K562 (cell line): ENCODE data around the gene NACC1. TPM values are rescaled to one million over a fixed set of nuclear protein-coding genes. Genes with fewer than 3 reads are reported as not detected.

Experiments
- ATAC-seq: fragments of 200-7000 bp; cut with Tn5 transposase; 3 replicates; pipeline ENCODE4 v1.9.1; 2020; ENCODE audit warnings: moderate library complexity
- BruUV-seq: library from RNA; stranded (reverse); fragments of 400-500 nt; replicated peaks from 2 replicates; lab custom pipeline; 2021; lab: Mats Ljungman, UMichigan
- CTCF ChIA-PET: fragments of 300-600 bp; formaldehyde crosslinking; extraction: SDS; loops from one replicate; lab custom pipeline; 2021; ENCODE audit warnings: low intra/inter-chr PET ratio; lab: Yijun Ruan, JAX
- POLR2A ChIA-PET: fragments of 300-600, 350-650 bp; sonication (Branson Sonifier 250); formaldehyde crosslinking; extraction: SDS; loops from one replicate; lab custom pipeline; 2021; ENCODE audit warnings: antibody characterized with exemption, inconsistent platforms; lab: Yijun Ruan, JAX
- DNase-seq, 4 experiments: peaks; one replicate each; pipeline versions ENCODE4 v3.0.0 to v3.0.0-alpha.2; 2011 to 2018; ENCODE audit warnings: low spot score in 3 of 4, mixed read lengths in 3 of 4; ENCODE audit errors: extremely low read depth in 1 of 4
- FAIRE-seq: peaks from 2 replicates; lab custom pipeline; 2011; peaks lifted over from hg19 to GRCh38; lab: Jason Lieb, UNC
- H2AFZ ChIP-seq: 2 replicates; pipeline ENCODE4 v1.6.0; 2011; ENCODE audit warnings: low read depth, low read length, control low read depth, inconsistent platforms
- H3K27ac ChIP-seq: fragments of 200-600 bp; 3 replicates; pipeline ENCODE4 v1.8.0; 2011; ENCODE audit warnings: low read depth, mild to moderate bottlenecking, control low read depth, inconsistent platforms, low read length, moderate library complexity, mixed read lengths; ENCODE audit errors: extremely low read depth
- H3K27me3 ChIP-seq, 2 experiments: fragments of 300-600 bp in 1 of 2; 2 replicates in 1 of 2; 3 replicates in 1 of 2; pipeline versions ENCODE4 v1.6.0 to v1.8.0; 2011; ENCODE audit warnings: inconsistent platforms in 2 of 2, low read length in 2 of 2, mild to moderate bottlenecking in 1 of 2, mixed read lengths in 1 of 2, moderate library complexity in 1 of 2; ENCODE audit not compliant: control insufficient read depth in 2 of 2, insufficient read depth in 2 of 2
- H3K36me3 ChIP-seq: fragments of 300-600 bp; 3 replicates; pipeline ENCODE4 v1.8.0; 2011; ENCODE audit warnings: mild to moderate bottlenecking, low read length, inconsistent platforms; ENCODE audit not compliant: control insufficient read depth, insufficient read depth
- H3K4me1 ChIP-seq, 2 experiments: fragments of 200-600 bp in 1 of 2; replicated peaks in 1 of 2; 2 replicates in 1 of 2; 3 replicates in 1 of 2; pipeline versions ENCODE4 v1.5.1 to v1.8.0; 2011; ENCODE audit warnings: inconsistent platforms in 2 of 2, low read length in 2 of 2, mild to moderate bottlenecking in 1 of 2, mixed read lengths in 1 of 2, moderate library complexity in 1 of 2; ENCODE audit not compliant: control insufficient read depth in 2 of 2, insufficient read depth in 2 of 2
- H3K4me2 ChIP-seq: 2 replicates; pipeline ENCODE4 v1.6.1; 2011; ENCODE audit warnings: low read length, control low read depth, inconsistent platforms, mixed read lengths; ENCODE audit not compliant: insufficient read depth
- H3K4me3 ChIP-seq: fragments of 200-600 bp; sonication (generic), shearing (Covaris generic); 2 replicates; pipeline ENCODE4 v1.5.1; 2016; ENCODE audit warnings: control low read depth, inconsistent platforms
- H3K79me2 ChIP-seq: fragments of 200-600 bp; 3 replicates; pipeline ENCODE4 v1.8.0; 2011; ENCODE audit warnings: low read length, inconsistent platforms; ENCODE audit not compliant: control insufficient read depth, insufficient read depth
- H3K9ac ChIP-seq, 2 experiments: 2 replicates each; pipeline versions ENCODE4 v1.6.0 to v1.6.1; 2011; ENCODE audit warnings: low read depth in 2 of 2, low read length in 2 of 2, control low read depth in 1 of 2, inconsistent platforms in 1 of 2, mild to moderate bottlenecking in 1 of 2, mixed read lengths in 1 of 2; ENCODE audit not compliant: insufficient read depth in 1 of 2
- H3K9me1 ChIP-seq: one replicate; pipeline ENCODE4 v1.6.0; 2011; ENCODE audit warnings: inconsistent platforms, mild to moderate bottlenecking, low read length, moderate library complexity; ENCODE audit not compliant: control insufficient read depth, insufficient read depth
- H3K9me3 ChIP-seq: replicated peaks from 2 replicates; pipeline ENCODE4 v1.5.1; 2011; ENCODE audit warnings: low read depth, low read length, inconsistent platforms; ENCODE audit not compliant: control insufficient read depth, insufficient read depth
- H4K20me1 ChIP-seq: replicated peaks from 2 replicates; pipeline ENCODE4 v1.6.1; 2011; ENCODE audit warnings: low read length, inconsistent platforms, mixed read lengths; ENCODE audit not compliant: control insufficient read depth, insufficient read depth
- BACH1 ChIP-seq: fragments of 200-800 bp; sonication (Bioruptor generic); IDR thresholded peaks from 2 replicates; pipeline ENCODE4 v1.6.1; 2016; ENCODE audit warnings: missing genetic modification characterization, missing compliant biosample characterization
- BRCA1 ChIP-seq, 2 experiments: fragments of 450-650 bp in 1 of 2; sonication (generic) in 1 of 2; formaldehyde crosslinking in 1 of 2; IDR thresholded peaks; 2 replicates each; pipeline versions ENCODE4 v1.5.0 to v1.6.1; 2017 to 2020; ENCODE audit warnings: mild to moderate bottlenecking in 1 of 2, missing genetic modification reagents in 1 of 2
- CHCHD3 ChIP-seq: fragments of 250-450 bp; sonication (Bioruptor Pico); IDR thresholded peaks from 2 replicates; pipeline ENCODE4 v2.1.2; 2022; ENCODE audit warnings: mild to moderate bottlenecking
- HEY1 ChIP-seq: fragments of 250-450 bp; sonication (Bioruptor Pico); IDR thresholded peaks from 2 replicates; pipeline ENCODE4 v1.5.0; 2020; ENCODE audit warnings: mild to moderate bottlenecking, moderate library complexity, borderline replicate concordance
- HNRNPUL1 ChIP-seq: fragments of 200-400 bp; formaldehyde crosslinking; IDR thresholded peaks from 2 replicates; pipeline ENCODE4 v1.6.1; 2017; ENCODE audit warnings: low read length
- KAT7 ChIP-seq: sonication (generic); formaldehyde crosslinking; IDR thresholded peaks from 2 replicates; pipeline ENCODE4 v1.8.0; 2022; ENCODE audit warnings: missing genetic modification reagents, mild to moderate bottlenecking, borderline replicate concordance
- MXI1 ChIP-seq: IDR thresholded peaks from 2 replicates; pipeline ENCODE4 v1.6.1; 2011; ENCODE audit warnings: low read depth, mild to moderate bottlenecking, improper control_type of control experiment, low read length
- NEUROD1 ChIP-seq: fragments of 150-350 bp; IDR thresholded peaks from 2 replicates; pipeline ENCODE4 v1.6.1; 2014; ENCODE audit warnings: borderline replicate concordance, low read length, low read depth; ENCODE audit not compliant: partially characterized antibody
- NR1H2 ChIP-seq: sonication (generic); formaldehyde crosslinking; IDR thresholded peaks from 2 replicates; pipeline ENCODE4 v1.4.0; 2020; ENCODE audit warnings: mild to moderate bottlenecking, missing genetic modification reagents
- PURB ChIP-seq: sonication (generic); formaldehyde crosslinking; IDR thresholded peaks from 2 replicates; pipeline ENCODE4 v1.9.0; 2021; ENCODE audit warnings: low read depth, mild to moderate bottlenecking, missing genetic modification reagents
- RNF2 ChIP-seq: sonication (generic); IDR thresholded peaks from 2 replicates; pipeline ENCODE4 v1.6.1; 2016
- SMAD3 ChIP-seq: fragments of 450-650 bp; formaldehyde crosslinking; conservative IDR thresholded peaks from 2 replicates; pipeline ENCODE4 v1.4.0; 2020; ENCODE audit warnings: mild to moderate bottlenecking
- SREBF2 ChIP-seq: sonication (generic); formaldehyde crosslinking; IDR thresholded peaks from 2 replicates; pipeline ENCODE4 v1.4.0; 2020; ENCODE audit warnings: mild to moderate bottlenecking, missing genetic modification reagents
- SUPT5H ChIP-seq: fragments of 450-650 bp; IDR thresholded peaks from 2 replicates; pipeline ENCODE4 v1.6.1; 2016
- TCF7 ChIP-seq: sonication (generic); IDR thresholded peaks from 2 replicates; pipeline ENCODE4 v1.6.1; 2016; ENCODE audit warnings: antibody characterized with exemption, borderline replicate concordance
- ZKSCAN3 ChIP-seq: fragments of 250-450 bp; sonication (Bioruptor Pico); IDR thresholded peaks from 2 replicates; pipeline ENCODE4 v1.4.0; 2020
- ZNF217 ChIP-seq: sonication (generic); formaldehyde crosslinking; IDR thresholded peaks from 2 replicates; pipeline ENCODE4 v1.8.0; 2022; ENCODE audit warnings: mild to moderate bottlenecking, missing genetic modification reagents
- ZNF224 ChIP-seq: sonication (generic); formaldehyde crosslinking; IDR thresholded peaks from 2 replicates; pipeline ENCODE4 v1.8.0; 2022; ENCODE audit warnings: mild to moderate bottlenecking, missing genetic modification reagents
- ZNF644 ChIP-seq: fragments of 200-800 bp; sonication (Bioruptor generic); IDR thresholded peaks from 2 replicates; pipeline ENCODE4 v1.6.1; 2016; ENCODE audit warnings: low read depth, missing genetic modification characterization, missing compliant biosample characterization
- WGBS: fragments of 100-300 bp; shearing (Covaris generic); methylation state at CpG from one replicate; pipeline ENCODE4 v1.1.6; 2016; ENCODE audit warnings: low coverage, mixed read lengths; ENCODE audit not compliant: insufficient coverage; ENCODE audit errors: missing lambda C conversion rate; 5-methylcytosine and 5-hydroxymethylcytosine counted together
- in situ Hi-C: fragments of 300-500 bp; cut with MboI; formaldehyde crosslinking; loops from 4 replicates; pipeline ENCODE4 v1.15.0; 2018; ENCODE audit warnings: inconsistent platforms, mixed read lengths
- intact Hi-C: fragments of 100-400 bp; cut with micrococcal nuclease; formaldehyde crosslinking; loops from 2 replicates; pipeline ENCODE4 v1.14.2; 2022
- polyA plus RNA-seq, 8 experiments: library from polyadenylated mRNA; depleted of rRNA in 4 of 8; stranded (reverse) in 5 of 8; unstranded in 3 of 8; fragments of >200 nt; fragmentation: Nextera tagmentation in 2 of 8; fragmentation: Illumina TruSeq in 1 of 8; extraction: Ambion mirVana in 2 of 8; extraction: Trizol in 1 of 8; gene quantifications; 2 replicates each; pipeline versions ENCODE4 v1.2.1 to v1.2.3, GENCODE V29; 2011 to 2014; ENCODE audit warnings: inconsistent platforms in 1 of 8, missing spikeins in 1 of 8
- total RNA-seq, 7 experiments: library from RNA; depleted of rRNA in 6 of 7; stranded (reverse); fragments of >200 nt in 6 of 7; fragmentation: Illumina TruSeq in 2 of 7; extraction: Trizol in 2 of 7; gene quantifications; 2 replicates each; pipeline versions ENCODE4 v1.2.1 to v1.2.3, GENCODE V29; 2011 to 2021; ENCODE audit warnings: low replicate concordance in 1 of 7
- TF ChIP-seq, protein P1 (sequence below), 2 experiments: fragments of 250-450 bp in 1 of 2; fragments of 450-650 bp in 1 of 2; sonication (Bioruptor Pico) in 1 of 2; IDR thresholded peaks; 2 replicates each; pipeline versions ENCODE4 v1.6.1 to v1.8.0; 2016 to 2021; ENCODE audit warnings: mild to moderate bottlenecking in 2 of 2, moderate library complexity in 2 of 2, missing compliant biosample characterization in 1 of 2, missing genetic modification characterization in 1 of 2
- TF ChIP-seq, protein P2 (sequence below): fragments of 450-650 bp; formaldehyde crosslinking; IDR thresholded peaks from 2 replicates; pipeline ENCODE4 v1.4.0; 2020; ENCODE audit warnings: mild to moderate bottlenecking, moderate library complexity

NACC1 gene
- total and polyA plus RNA-seq, 9 of the 15 experiments (the other 6 are each of a cell fraction or from before 2014, with no cell fraction given), result 0.04 to 96.6 (median 25.8) TPM

- FAIRE-seq (peak; percentile 99), ATAC-seq (peak; percentile 86), DNase-seq (peak; percentile 91 to 94 (median 92))
- ChIA-PET POLR2A (interaction anchor here (0.8 to 3.4 kb wide), 9 partner anchors 8 to 84 kb away, joined by 3 to 20 read pairs (median 5); no protein-coding TSS in a partner anchor), CTCF (interaction anchor here (0.5 kb wide), 1 partner anchor 207 kb away, joined by 3 read pairs; no protein-coding TSS in a partner anchor)
- Histone ChIP-seq H3K79me2 (peaks cover 23% of the 10 kb centered on the region; the same call in 2 of the 3 replicates), H3K4me2 (peak overlapping the region; percentile 59), H2AFZ (0 out of 2 replicates have a peak overlapping the region, but pooled peaks have one; percentile 0), H3K9me1 (peaks cover 5% of the 10 kb centered on the region), H3K4me1 (peaks cover 43 to 84% of the 10 kb centered on the region in 2 experiments), H3K4me3 (no peak overlapping the region), H4K20me1 (no peaks in the 10 kb centered on the region), H3K27ac (peak overlapping the region; percentile 63), H3K9me3 (no peaks in the 10 kb centered on the region), H3K9ac (peak overlapping the region; percentile 48 to 89; a peak in 3 of 4 replicates), H3K36me3 (peaks cover 13% of the 10 kb centered on the region; the same call in 1 of the 3 replicates), H3K27me3 (no peaks in the 10 kb centered on the region)
- intact Hi-C loops (no loop called here), in situ Hi-C loops (no loop called here)
- BruUV-seq, result no TSS peak
- 9% methylated on average over 18 of the region's 20 CpGs for WGBS
- TF ChIP-seq, protein P1, sequence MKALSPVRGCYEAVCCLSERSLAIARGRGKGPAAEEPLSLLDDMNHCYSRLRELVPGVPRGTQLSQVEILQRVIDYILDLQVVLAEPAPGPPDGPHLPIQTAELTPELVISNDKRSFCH (CRISPR knock-in tag; IDR thresholded peaks at IDR 0.05), result no peak
- TF ChIP-seq, protein P1 (tag; IDR thresholded peaks at IDR 0.05), result peak; percentile 78; the same call in 1 of the 2 replicates
- TF ChIP-seq ZNF644 (tag), result peak; percentile 94
- TF ChIP-seq RNF2, result peak; percentile 91
- no peak for TF ChIP-seq KAT7 (CRISPR knock-in tag)
- TF ChIP-seq, protein P2, sequence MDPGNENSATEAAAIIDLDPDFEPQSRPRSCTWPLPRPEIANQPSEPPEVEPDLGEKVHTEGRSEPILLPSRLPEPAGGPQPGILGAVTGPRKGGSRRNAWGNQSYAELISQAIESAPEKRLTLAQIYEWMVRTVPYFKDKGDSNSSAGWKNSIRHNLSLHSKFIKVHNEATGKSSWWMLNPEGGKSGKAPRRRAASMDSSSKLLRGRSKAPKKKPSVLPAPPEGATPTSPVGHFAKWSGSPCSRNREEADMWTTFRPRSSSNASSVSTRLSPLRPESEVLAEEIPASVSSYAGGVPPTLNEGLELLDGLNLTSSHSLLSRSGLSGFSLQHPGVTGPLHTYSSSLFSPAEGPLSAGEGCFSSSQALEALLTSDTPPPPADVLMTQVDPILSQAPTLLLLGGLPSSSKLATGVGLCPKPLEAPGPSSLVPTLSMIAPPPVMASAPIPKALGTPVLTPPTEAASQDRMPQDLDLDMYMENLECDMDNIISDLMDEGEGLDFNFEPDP (CRISPR knock-in tag), result no peak
- TF ChIP-seq ZNF217 (CRISPR knock-in tag), result no peak
- no peak for TF ChIP-seq PURB (CRISPR knock-in tag)
- TF ChIP-seq NR1H2 (CRISPR knock-in tag), result no peak
- TF ChIP-seq MXI1, result no peak
- no peak for TF ChIP-seq TCF7
- no peak for TF ChIP-seq ZNF224 (CRISPR knock-in tag)
- TF ChIP-seq SUPT5H, result no peak
- TF ChIP-seq ZKSCAN3 (CRISPR knock-in tag), result no peak
- no peak for TF ChIP-seq BRCA1 (IDR thresholded peaks at IDR 0.05)
- no peak for TF ChIP-seq BRCA1 (CRISPR knock-in tag; IDR thresholded peaks at IDR 0.05)
- peak; percentile 74; the same call in 1 of the 2 replicates for TF ChIP-seq HEY1 (CRISPR knock-in tag)
- no peak for TF ChIP-seq CHCHD3 (CRISPR knock-in tag)
- TF ChIP-seq SREBF2, result no peak
- no peak for TF ChIP-seq BACH1 (tag)
- TF ChIP-seq HNRNPUL1, result no peak
- peak; percentile 84; the same call in 1 of the 2 replicates for TF ChIP-seq SMAD3
- peak; percentile 83 for TF ChIP-seq NEUROD1
Observed at GRCh38 chr19:13069415-13070359, 48.4 kb upstream of the NACC1 start.
